T-helper 2 cell treated with Interferon-gamma antibody and Interleukin-4, amounts not matched to agents 5 μg/mL and 100 μg/mL, for 36 hours (primary cell): ENCODE data around the gene SLC26A11.

Experiments
- DNase-seq: peaks from one replicate; pipeline ENCODE4 v3.0.0; 2021; ENCODE audit warnings: low spot score
- H3K27ac Mint-ChIP-seq: one replicate; pipeline ENCODE4 v1.8.0; 2021; ENCODE audit warnings: mild to moderate bottlenecking, mixed read lengths
- H3K27me3 Mint-ChIP-seq: one replicate; pipeline ENCODE4 v1.8.0; 2021; ENCODE audit warnings: low read depth, mixed read lengths
- H3K36me3 Mint-ChIP-seq: one replicate; pipeline ENCODE4 v1.8.0; 2021; ENCODE audit warnings: low read depth, mixed read lengths
- H3K4me1 Mint-ChIP-seq: one replicate; pipeline ENCODE4 v1.8.0; 2021; ENCODE audit warnings: low read depth, mixed read lengths
- H3K4me3 Mint-ChIP-seq: one replicate; pipeline ENCODE4 v1.8.0; 2022; ENCODE audit warnings: mild to moderate bottlenecking, moderate library complexity, mixed read lengths
- H3K9me3 Mint-ChIP-seq: one replicate; pipeline ENCODE4 v1.8.0; 2021; ENCODE audit warnings: mixed read lengths

The SLC26A11 gene

DNA sequence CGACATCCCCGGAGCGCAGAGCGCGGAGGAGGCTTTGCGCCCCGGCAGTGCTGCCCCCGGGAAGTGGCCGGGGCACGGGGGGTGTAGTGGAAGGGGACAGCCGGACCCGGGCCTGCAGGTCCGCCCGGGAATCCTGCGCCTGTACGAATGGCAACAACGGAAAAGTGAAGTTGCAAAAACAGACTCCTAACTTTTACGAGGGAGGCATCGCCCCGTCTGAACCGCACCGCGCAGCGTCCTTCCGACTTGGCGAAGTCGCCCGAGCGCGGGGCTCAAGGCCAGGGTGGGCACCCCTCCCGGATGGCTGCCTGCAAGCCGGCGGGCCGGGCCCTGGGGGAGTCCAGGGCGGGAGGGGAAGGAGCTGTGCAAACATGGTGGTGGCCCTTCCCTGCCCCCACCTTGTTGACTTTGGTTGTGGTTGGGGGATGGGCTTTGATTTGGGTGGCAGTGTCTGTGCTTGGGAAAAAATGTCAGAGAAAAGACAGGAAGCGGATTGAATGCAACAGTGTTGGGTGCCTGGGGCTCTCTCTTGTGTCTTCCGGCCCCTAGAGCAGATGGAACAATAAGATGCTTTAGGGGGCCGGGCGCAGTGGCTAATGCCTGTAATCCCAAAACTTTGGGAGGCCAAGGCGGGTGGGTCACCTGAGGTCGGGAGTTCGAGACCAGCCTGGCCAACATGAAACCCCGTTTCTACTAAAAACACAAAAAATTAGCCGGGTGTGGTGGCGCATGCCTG lies 41.1 kb downstream of the SLC26A11 start:
- H3K36me3 Mint-ChIP-seq, result peaks cover 26% of the 10 kb centered on the region
- DNase-seq, result peak; percentile 74
- peak overlapping the region; percentile 100 for H3K4me3 Mint-ChIP-seq
- H3K27ac Mint-ChIP-seq, result peak overlapping the region; percentile 88
- H3K9me3 Mint-ChIP-seq, result no peaks in the 10 kb centered on the region
- no peaks in the 10 kb centered on the region for H3K27me3 Mint-ChIP-seq
- peaks cover 48% of the 10 kb centered on the region for H3K4me1 Mint-ChIP-seq

DNA sequence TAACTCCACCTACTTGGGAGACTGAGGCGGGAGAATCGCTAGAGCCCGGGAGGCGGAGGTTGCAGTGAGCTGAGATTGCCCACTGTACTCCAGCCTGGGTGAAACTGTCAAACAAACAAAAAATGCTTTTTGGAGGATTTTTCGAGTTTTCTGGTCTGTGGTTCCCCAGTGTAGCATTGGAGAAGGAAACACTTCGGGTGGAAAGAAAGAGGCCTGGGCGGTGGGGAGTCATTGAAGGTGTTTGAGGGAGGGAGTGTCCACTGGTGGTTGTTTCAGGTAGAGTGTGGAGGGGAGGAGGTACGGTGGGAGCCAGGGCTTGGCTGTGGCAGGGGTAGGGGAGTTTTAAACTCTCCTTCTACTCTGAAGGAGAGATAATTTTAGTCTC lies 41.7 kb downstream of the SLC26A11 start:
- no peak for DNase-seq

DNA sequence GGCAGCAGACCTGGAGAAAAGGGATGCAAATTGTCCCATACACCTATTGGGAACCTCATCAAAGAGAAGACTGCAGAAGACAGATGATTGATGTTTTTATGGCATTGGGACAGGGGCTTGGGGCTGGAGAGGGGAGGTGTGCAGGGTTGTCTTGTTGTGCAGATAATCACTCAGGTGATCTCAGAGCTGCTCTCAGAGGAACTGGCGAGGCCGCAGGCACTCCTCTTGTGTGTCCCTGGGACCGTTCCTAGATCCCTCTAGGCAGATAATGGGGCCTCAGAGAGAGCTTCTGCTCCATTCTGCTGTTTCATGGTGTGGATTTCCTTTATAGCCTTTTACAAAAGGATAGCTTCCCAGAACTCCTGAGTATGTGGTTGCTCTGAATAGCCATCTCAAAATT lies 42.1 kb downstream of the SLC26A11 start:
- H3K4me1 Mint-ChIP-seq, result peaks cover 43% of the 10 kb centered on the region
- H3K27ac Mint-ChIP-seq, result peak overlapping the region; percentile 88
- DNase-seq, result no peak
- peaks cover 30% of the 10 kb centered on the region for H3K36me3 Mint-ChIP-seq
- no peaks in the 10 kb centered on the region for H3K27me3 Mint-ChIP-seq
- H3K9me3 Mint-ChIP-seq, result no peaks in the 10 kb centered on the region
- H3K4me3 Mint-ChIP-seq, result peak overlapping the region; percentile 100

More for the DNA sequence above, 41.7 kb downstream of the SLC26A11 start:
- H3K4me3 Mint-ChIP-seq, result peak overlapping the region; percentile 100
- H3K4me1 Mint-ChIP-seq, result peaks cover 44% of the 10 kb centered on the region
- peaks cover 28% of the 10 kb centered on the region for H3K36me3 Mint-ChIP-seq
- no peaks in the 10 kb centered on the region for H3K27me3 Mint-ChIP-seq
- no peaks in the 10 kb centered on the region for H3K9me3 Mint-ChIP-seq
- H3K27ac Mint-ChIP-seq, result peak overlapping the region; percentile 88

DNA sequence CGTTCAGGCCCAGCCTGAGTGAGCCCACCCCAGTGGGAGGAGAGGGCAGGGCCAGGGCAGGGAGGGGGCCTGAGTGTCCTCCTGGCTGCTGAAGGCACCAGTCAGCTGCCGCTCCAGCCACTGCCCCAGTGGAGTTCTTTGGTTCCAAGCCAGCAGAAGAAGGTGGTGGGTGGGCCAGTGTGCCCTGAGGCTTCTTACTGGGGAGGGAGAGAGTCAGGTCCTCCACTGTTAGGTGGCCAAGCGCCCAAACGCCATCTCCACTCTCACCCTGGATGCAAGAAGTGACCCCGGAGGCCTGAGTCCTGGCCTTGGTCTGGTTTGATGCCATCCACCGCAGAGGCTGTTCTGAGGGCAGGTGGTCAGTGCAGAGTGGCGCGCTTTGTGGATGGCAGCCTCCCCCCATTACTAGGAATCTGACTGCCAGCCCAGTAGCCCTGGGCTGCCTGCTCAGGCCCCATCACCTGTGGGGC lies 42.6 kb downstream of the SLC26A11 start:
- Mint-ChIP-seq H3K9me3 (no peaks in the 10 kb centered on the region), H3K36me3 (peaks cover 34% of the 10 kb centered on the region), H3K4me1 (peaks cover 42% of the 10 kb centered on the region), H3K27ac (no peak overlapping the region), H3K27me3 (no peaks in the 10 kb centered on the region), H3K4me3 (peak overlapping the region; percentile 100)
- DNase-seq, result no peak

DNA sequence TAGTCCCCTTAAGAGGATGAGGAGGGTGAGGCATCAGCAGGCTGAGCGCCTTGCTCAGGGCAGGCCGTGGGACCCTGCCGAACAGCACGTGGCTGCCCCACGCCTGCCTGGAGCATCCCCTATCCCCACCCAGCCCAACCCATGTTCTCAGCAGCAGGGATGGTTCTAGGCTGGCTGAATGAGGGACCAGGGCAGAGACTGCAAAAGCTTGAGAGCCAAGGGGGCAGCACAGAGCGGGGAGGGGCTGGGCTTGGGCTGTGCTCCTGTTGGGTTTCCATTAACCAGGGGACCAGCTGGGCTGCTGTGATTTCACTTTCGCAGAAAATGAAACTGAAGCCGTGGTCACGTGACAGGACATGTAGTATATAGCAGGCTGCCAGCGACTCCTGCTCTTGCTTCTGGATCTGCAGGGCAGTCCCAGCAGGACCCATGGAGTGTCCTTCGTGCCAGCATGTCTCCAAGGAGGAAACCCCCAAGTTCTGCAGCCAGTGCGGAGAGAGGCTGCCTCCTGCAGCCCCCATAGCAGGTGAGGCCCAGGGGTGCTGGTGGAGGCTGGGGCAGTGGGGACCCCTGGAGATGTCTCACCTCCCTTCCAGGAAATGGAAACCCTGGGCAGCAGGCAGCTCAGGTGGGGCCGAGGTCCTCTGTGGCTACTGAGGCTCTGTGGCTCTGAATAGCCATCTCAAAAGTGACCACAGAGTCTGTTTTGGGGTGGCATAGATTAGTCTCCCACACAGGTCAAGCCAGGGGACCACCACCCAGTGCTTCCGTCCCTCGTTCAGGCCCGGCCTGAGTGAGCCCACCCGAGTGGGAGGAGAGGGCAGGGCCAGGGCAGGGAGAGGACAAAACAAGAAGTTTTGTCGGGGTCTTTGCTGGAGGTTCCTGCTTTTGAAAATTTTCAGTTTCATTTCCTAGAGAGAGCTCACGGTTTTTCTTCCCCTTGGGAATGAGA lies 43.3 kb downstream of the SLC26A11 start:
- no peaks in the 10 kb centered on the region for H3K27me3 Mint-ChIP-seq
- H3K4me1 Mint-ChIP-seq, result peaks cover 38% of the 10 kb centered on the region
- H3K36me3 Mint-ChIP-seq, result peaks cover 32% of the 10 kb centered on the region

DNA sequence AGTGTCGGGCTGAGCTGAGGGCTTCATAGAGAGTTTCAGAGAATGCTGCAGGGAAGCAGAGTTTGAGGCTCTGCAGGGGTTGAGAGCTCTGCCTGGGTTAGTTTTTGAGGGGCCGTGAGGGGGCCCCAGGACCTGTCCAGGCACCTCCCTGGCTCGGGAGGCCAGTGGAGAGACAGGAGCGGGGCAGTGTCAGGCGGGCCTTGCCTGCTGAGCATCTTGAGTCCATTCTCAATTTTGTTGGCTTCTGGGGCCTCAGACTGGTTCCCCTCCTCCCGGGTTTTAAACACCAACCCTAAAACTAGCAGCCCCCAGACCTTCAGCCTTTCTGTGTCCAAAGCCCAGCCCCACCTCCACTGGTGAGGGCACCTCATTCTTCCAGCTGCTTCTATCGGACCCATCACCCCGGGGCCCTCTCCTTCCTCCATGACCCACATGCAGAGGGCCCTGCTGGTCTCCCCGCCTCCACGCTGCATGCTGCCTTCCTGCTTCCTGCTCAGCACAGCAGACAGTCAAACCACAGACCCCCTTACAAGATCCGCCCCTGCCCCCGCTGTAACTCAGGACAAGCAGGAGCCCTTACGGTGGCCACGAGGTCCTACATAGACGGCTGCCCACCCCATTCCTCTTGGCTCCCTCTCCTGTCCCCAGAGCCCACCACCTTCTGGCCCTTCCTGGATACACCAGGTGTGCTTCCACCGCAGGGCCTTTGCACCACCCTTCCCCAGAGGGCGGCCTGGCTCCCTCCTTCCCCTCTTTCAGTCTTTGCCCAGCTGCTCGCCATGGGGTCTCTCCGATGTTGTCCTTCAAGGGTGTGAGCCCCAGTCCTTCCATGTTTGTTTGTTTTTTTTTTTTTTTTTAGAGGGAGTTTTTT lies 44.2 kb downstream of the SLC26A11 start:
- Mint-ChIP-seq H3K4me3 (peak overlapping the region; percentile 100), H3K27me3 (no peaks in the 10 kb centered on the region), H3K4me1 (peaks cover 31% of the 10 kb centered on the region), H3K27ac (peak overlapping the region; percentile 88), H3K36me3 (peaks cover 32% of the 10 kb centered on the region), H3K9me3 (no peaks in the 10 kb centered on the region)
- DNase-seq, result peak; percentile 46

More for the DNA sequence above, 43.3 kb downstream of the SLC26A11 start:
- Mint-ChIP-seq H3K4me3 (peak overlapping the region; percentile 100), H3K27ac (peak overlapping the region; percentile 90), H3K9me3 (no peaks in the 10 kb centered on the region)
- DNase-seq, result peak; percentile 87

DNA sequence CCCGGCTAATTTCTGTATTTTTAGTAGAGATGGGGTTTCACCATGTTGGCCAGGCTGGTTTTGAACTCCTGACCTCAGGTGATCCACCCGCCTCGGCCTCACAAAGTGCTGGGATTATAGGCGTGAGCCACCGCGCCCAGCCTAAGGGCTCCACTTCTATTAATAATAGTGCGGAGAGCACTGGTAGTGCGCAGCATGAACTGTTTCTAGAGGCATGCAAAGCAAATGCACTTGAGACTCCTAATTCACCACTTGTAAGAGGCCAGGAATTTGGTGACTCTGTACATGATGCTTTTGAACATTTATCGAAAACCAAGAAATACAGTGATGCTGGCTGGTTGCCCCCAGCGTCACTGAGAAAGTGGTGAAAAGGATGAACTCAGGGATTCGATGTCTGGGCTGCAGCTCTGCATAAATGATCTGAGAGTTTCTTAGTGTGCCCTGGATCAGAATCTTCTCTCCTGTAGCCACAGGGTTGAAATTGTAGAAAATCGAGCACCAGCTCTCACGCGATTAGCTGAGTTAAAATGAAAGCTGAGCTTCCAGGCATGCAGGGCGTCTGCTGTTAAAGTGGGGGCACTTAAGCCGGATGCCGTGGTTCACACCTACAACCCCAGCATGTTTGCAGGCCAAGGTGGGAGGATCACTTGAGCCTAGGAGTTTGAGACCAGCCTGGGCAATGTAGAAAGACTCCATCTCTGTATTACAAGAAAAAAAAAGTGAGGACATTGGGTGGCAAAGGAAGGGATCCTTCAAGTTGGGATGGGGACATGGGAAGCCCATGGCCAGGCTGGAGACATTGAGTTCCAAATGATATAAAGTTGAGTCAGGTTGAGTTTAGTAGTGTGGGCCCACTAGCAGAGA lies 45.2 kb downstream of the SLC26A11 start:
- Mint-ChIP-seq H3K4me3 (peak overlapping the region; percentile 100), H3K4me1 (peaks cover 31% of the 10 kb centered on the region), H3K36me3 (peaks cover 32% of the 10 kb centered on the region), H3K9me3 (no peaks in the 10 kb centered on the region), H3K27ac (peak overlapping the region; percentile 88), H3K27me3 (no peaks in the 10 kb centered on the region)
- DNase-seq, result peak; percentile 67

DNA sequence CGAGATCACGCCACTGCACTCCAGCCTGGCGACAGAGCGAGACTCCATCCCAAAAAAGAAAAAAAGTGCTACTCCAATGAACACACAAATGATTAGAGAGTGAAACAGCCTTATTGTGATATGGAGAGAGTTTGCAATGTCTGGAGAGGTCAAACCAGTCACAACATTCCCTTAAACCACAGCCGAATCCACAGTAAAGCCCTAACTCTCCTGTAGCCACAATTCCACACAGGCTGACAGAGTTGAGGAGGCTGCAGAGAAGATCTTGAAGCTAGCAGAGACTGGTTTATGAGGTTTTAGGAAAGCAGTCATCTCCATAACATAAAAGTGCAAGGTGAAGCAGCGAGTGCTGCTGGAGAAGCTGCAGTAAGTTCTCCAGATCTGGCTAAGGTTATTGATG lies 47.2 kb downstream of the SLC26A11 start:
- H3K27me3 Mint-ChIP-seq, result no peaks in the 10 kb centered on the region
- H3K4me3 Mint-ChIP-seq, result peak overlapping the region; percentile 30
- no peak for DNase-seq
- H3K36me3 Mint-ChIP-seq, result peaks cover 34% of the 10 kb centered on the region
- peaks cover 26% of the 10 kb centered on the region for H3K4me1 Mint-ChIP-seq
- no peak overlapping the region for H3K27ac Mint-ChIP-seq
- H3K9me3 Mint-ChIP-seq, result no peaks in the 10 kb centered on the region

DNA sequence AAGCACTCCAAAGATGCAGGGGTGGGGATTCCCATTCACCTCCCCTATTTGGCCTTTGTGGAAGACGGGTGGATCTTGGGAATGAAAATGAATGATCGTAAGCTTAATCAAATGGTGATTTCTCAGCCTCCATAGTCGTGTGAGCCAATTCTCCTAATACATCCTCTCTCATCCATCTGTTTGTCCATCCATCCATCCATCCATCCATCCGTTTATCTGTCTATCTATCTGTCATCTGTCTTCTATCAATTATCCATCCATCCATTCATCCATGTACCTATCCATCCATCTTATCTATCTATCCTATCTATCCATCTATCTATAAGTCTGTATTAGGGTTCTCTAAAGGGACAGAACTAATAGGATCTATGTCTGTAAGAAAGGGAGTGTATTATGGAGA lies 48.2 kb downstream of the SLC26A11 start:
- H3K27ac Mint-ChIP-seq, result no peak overlapping the region
- H3K4me3 Mint-ChIP-seq, result no peak overlapping the region
- peaks cover 42% of the 10 kb centered on the region for H3K36me3 Mint-ChIP-seq
- no peak for DNase-seq
- peaks cover 28% of the 10 kb centered on the region for H3K4me1 Mint-ChIP-seq
- no peaks in the 10 kb centered on the region for H3K9me3 Mint-ChIP-seq
- H3K27me3 Mint-ChIP-seq, result no peaks in the 10 kb centered on the region

DNA sequence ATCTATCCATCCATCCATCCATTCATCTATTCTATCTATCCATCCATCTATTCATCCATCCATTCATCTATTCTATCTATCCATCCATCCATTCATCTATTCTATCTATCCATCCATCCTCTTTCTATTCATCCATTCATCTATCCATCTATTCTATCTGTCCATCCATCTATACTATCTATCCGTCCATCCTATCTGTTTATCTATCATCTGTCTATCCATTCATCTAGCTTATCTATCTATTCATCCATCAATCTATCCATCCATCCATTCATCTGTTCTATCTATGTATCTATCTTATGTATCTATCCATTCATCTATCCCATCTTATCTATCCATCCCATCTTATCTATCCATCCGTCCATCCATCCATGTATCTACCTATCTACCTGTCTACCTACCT lies 49.2 kb downstream of the SLC26A11 start:
- H3K27ac Mint-ChIP-seq, result no peak overlapping the region
- H3K4me3 Mint-ChIP-seq, result no peak overlapping the region

DNA sequence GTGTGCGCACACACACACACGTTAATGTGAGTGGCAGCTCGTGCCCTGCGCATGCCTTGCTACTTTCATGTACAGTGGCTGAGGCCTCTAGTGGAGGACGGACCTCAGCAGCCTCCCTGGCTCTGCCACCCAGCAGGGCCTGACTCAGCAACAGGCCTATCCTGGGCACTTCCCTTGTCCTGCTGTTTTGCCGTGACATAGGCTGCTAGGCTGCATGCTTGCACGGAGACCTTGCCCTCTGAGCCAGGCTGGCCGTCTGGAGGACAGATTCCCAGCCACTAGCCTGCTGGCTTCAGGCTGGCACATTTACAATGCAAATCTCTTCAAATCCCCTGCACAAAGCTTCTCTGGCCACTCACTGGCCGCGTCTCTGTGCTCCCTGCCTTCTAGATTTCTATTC lies 49.9 kb downstream of the SLC26A11 start:
- H3K4me1 Mint-ChIP-seq, result peaks cover 36% of the 10 kb centered on the region
- no peaks in the 10 kb centered on the region for H3K9me3 Mint-ChIP-seq
- H3K27ac Mint-ChIP-seq, result no peak overlapping the region
- no peak for DNase-seq
- no peaks in the 10 kb centered on the region for H3K27me3 Mint-ChIP-seq
- H3K36me3 Mint-ChIP-seq, result peaks cover 39% of the 10 kb centered on the region
- H3K4me3 Mint-ChIP-seq, result no peak overlapping the region

More for the DNA sequence above, 49.2 kb downstream of the SLC26A11 start:
- Mint-ChIP-seq H3K9me3 (no peaks in the 10 kb centered on the region), H3K4me1 (peaks cover 34% of the 10 kb centered on the region), H3K36me3 (peaks cover 42% of the 10 kb centered on the region), H3K27me3 (no peaks in the 10 kb centered on the region)
- DNase-seq, result no peak

DNA sequence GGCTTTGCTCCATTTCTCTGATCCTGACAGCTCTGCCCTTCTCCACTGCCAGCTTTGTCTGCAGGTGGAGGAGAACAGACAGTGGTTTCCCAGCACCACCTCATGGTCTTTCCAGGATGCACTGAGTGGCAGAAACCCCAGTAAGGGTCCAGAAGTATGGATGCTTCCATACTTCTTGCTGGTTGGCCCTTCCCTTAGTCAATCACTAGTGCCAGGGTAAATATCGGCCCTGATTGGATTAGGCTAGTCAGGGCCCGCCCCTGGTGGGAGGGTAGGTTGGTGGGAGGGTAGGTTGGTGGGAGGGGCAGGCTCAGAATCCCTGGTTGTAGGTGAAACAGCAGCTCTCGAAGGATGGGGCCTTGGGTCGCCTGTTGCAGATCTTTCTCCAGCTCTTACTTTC lies 50.6 kb downstream of the SLC26A11 start:
- no peaks in the 10 kb centered on the region for H3K9me3 Mint-ChIP-seq
- DNase-seq, result no peak
- H3K27ac Mint-ChIP-seq, result no peak overlapping the region
- H3K27me3 Mint-ChIP-seq, result no peaks in the 10 kb centered on the region
- H3K4me3 Mint-ChIP-seq, result peak overlapping the region; percentile 56
- H3K36me3 Mint-ChIP-seq, result peaks cover 34% of the 10 kb centered on the region
- peaks cover 31% of the 10 kb centered on the region for H3K4me1 Mint-ChIP-seq

DNA sequence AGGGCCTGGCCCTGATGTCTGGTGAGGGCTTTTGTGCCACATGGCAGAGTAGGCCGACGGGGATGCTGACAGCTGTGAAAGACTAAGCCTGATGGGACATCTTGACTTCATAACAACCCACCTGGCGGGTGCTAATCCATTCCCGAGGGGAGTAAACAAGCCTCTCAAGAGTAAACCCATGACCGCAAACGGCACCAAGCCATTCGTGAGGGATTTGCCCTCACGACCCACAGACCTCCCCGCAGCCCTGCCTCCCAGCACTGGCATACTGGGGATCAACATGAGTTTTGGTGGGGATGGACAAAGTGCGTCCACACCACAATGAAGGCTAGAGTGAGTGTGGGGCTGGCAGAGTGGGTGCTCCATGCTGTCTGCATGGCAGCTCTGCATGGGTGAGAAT lies 52.1 kb downstream of the SLC26A11 start:
- H3K27me3 Mint-ChIP-seq, result no peaks in the 10 kb centered on the region
- peaks cover 29% of the 10 kb centered on the region for H3K4me1 Mint-ChIP-seq
- no peaks in the 10 kb centered on the region for H3K9me3 Mint-ChIP-seq
- no peak for DNase-seq
- H3K4me3 Mint-ChIP-seq, result no peak overlapping the region
- peaks cover 35% of the 10 kb centered on the region for H3K36me3 Mint-ChIP-seq
- H3K27ac Mint-ChIP-seq, result no peak overlapping the region
